VCaP (cell line): ENCODE data around the gene COLQ.

Experiments used
- H3K27ac ChIP-seq: fragments of 450-650 bp; 2 replicates; pipeline ENCODE4 v1.5.1; 2017
- TF ChIP-seq, protein P1 (sequence below): fragments of 450-650 bp; conservative IDR thresholded peaks from 2 replicates; pipeline ENCODE4 v1.5.1; 2017; ENCODE audit warnings: mild to moderate bottlenecking, moderate library complexity

The COLQ gene

DNA sequence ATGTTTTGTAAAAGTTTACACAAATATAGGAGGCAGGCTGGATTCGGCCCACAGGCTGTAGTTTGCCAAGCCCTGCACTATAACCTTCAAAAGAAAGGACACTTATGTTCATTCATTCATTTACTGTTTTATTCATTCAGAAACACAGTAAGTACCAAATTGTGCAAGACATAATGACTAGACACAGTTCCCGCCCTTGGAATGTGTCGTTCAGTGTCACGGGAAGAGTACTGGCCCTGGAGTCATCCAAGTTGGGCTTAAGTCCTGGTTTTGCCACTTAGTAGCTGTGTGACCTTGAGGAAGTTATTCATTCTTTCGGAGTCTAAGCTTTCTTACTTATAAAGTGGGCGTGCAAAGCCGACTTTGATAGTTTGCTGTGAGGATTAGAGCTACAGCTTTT, 22.0 kb downstream of the COLQ start:
- no peak overlapping the region for H3K27ac ChIP-seq
- TF ChIP-seq, protein P1, sequence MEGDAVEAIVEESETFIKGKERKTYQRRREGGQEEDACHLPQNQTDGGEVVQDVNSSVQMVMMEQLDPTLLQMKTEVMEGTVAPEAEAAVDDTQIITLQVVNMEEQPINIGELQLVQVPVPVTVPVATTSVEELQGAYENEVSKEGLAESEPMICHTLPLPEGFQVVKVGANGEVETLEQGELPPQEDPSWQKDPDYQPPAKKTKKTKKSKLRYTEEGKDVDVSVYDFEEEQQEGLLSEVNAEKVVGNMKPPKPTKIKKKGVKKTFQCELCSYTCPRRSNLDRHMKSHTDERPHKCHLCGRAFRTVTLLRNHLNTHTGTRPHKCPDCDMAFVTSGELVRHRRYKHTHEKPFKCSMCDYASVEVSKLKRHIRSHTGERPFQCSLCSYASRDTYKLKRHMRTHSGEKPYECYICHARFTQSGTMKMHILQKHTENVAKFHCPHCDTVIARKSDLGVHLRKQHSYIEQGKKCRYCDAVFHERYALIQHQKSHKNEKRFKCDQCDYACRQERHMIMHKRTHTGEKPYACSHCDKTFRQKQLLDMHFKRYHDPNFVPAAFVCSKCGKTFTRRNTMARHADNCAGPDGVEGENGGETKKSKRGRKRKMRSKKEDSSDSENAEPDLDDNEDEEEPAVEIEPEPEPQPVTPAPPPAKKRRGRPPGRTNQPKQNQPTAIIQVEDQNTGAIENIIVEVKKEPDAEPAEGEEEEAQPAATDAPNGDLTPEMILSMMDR = no peak

DNA sequence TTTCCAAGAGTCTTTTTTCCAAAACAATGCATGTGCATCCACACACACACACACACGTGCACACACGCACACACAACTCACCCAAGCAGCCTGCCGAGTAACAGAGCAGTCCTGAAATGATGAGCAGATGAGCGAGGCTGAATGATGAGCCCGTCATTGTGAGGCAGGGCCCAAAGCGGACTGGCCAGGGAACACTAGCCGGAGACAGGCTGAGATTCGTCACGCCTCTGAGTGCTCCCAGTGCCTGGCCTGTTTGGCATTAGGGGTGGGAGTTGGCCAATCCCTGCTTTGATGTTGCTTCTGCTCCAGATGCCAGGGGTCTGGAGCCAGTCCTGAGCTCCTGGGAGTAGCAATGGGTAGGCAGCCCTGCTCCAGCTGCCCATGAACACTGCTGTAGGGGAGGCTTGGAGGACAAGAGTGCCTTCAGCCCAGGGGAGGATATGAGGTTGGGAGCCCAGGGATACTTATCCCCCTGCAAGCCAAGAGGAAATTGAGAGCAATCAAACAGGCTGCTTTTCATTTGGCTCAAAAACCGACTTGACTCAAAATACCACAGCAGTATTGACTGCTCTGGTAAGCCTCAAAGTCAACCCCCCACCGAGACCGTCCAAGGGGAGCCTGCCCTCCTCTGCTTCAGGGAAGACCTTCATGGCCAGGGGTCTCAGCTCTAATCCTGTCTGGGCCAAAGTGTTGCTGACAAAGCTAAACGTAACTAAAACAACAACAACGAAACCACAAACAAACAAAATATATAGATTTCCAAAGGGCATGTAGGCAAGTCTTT, 22.9 kb downstream of the COLQ start:
- TF ChIP-seq, protein P1 = no peak
- no peak overlapping the region for H3K27ac ChIP-seq

DNA sequence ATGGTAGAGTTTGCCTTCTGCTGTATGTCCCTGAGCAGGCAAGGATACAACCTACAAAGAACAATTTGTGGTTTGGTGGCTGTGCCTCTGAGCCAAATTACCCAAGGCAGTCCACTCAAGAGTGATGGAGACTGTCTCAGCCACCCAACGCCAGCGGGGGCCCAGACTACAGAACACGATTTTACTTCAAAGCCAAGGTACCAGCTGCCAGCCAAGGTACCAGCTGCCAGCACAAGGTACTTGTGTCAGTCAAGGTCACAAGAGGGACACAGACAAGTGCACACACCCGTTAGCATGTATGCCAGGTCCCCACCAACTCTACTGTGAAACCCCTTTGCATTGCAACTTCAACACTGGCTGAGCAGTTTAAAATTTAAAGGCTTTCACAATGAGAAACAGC, 23.5 kb downstream of the COLQ start:
- TF ChIP-seq, protein P1 = no peak
- H3K27ac ChIP-seq = no peak overlapping the region

DNA sequence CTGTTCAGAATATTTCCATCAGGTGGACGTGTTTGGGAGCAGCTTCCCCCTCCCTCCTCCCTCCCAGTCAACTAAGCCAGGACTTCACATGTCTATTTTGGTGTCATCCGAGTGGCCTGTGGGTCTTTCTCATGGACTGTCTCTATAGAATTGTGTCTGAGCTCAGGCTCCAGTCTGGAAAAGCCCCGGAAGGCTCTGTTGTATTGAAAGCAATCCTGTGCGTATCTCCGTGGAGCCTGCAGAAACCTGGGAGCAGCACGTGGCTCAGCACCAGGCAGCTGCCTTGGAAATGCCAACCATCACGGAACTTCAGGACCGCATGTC, 25.2 kb downstream of the COLQ start:
- TF ChIP-seq, protein P1 = no peak
- H3K27ac ChIP-seq = no peak overlapping the region

DNA sequence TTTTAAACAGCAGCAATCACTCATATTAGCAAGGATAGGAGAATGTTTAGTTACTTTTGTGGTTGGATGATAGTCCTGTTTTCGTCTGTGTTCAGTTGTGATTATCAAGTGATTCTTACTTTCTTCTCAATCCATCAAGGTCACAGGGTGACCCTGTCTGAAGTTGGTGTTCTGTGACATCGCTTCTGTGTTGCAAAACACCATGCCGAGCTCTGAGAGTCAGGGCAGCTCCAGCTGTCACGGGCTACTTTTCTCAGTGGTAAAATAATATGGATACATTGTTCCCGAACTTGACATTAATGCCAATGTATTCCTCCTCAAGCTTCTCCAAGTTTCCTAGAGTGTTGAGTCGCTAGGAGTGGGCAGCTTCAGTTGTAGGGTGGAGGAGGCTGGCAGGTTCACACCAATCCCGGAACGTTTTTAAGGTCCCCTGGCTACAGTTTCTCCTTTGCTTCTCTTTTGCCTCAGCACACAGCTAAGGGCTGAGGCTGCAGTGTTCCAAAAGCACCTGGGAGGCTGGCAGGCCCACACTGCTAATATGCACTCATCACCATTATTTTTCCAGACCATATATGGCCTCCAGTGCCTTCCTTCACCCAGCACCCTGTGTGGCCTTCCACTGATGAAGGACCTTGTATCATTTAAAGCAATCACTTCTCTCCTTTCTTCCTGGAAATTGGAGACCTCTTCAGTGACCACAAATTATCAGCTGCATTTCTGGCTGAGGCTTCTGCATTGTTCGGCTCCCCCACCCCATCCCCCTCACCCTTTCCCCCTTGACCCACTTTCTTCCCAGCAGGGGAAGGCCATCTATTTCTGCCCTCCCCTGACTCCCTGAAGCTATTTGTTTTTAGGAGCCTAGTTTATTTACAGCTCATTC, 25.8 kb downstream of the COLQ start:
- H3K27ac ChIP-seq = no peak overlapping the region
- TF ChIP-seq, protein P1 = no peak

DNA sequence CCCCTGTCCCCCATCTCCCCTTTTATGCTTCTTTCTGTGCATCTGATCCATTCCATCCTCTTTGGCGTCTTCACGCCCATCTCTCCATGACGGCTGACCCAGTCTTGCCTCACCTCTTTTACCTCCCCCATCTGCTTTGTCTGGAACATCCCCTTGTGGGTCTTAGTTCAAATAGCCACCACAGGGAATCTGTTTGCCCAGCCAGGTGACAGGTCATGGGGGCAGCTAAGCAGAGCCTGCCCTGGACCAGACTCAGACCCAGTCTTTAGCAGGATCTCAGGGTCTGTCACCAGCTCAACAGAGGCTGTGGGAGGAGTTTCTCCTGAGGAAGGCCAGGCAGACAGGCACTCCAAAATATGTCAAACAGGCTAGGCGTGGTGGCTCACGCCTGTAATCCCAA, 28.1 kb downstream of the COLQ start:
- TF ChIP-seq, protein P1 = no peak
- no peak overlapping the region for H3K27ac ChIP-seq

DNA sequence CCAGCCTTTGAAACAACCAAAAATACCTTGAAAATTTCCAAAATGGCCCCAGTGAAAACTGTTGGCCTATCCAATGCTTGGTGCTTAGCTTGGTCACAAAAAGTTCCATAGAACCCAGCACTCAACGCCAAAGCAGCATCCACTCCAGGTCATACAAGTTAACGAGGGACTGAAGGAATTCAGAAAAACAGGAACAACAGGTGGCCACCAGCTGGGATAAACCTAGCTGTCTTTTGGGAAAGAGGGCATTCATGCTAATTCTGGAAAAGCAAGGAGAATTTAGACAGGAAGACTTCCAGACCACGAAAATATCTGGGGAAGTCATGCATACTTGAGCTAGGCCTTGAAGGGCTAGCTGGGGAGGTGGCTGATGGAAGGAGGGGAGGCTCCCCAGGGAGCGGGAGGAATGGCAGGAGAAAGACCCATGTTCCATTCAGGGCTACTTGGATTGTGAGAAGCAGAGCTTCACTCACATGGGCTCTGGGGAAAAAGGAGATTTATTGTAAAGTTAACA, 28.6 kb downstream of the COLQ start:
- H3K27ac ChIP-seq = no peak overlapping the region
- TF ChIP-seq, protein P1 = no peak
